Measurements from ENCODE around the gene PRRT3. TPM values are rescaled to one million over a fixed set of nuclear protein-coding genes. Genes with fewer than 3 reads are reported as not detected.

PRRT3 gene
- total RNA-seq, 2 experiments from 2014 or later = 5.5 to 6.9 TPM

DNA sequence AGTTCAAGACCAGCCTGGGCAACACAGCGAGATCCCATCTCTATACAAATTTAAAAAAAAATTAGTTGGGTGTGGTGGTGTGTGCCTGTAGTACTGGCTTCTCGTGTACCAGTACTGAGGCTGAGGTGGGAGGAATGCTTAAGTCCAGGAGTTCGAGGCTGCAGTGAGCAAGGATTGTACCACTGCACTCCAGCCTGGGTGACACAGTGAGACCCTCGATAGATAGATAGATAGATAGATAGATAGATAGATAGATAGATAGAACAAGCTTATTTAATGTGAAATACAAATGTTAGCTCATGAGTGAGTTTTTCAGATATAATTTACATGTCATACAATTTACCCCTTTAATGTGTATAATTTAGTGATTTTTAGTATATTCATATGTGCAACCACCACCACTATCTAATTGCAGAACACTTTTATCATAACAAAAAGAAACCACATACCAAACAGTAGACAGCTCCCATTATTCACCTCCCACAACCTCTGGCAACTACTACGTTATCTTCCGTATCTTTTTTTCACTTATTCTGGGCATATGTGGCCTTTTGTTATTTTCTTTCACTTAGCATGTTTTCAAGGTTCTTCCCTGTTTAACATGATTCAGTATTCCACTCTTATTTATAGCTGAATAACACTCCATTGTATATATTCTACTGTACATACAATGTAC lies 13.1 kb upstream of the PRRT3 start:
- Mint-ChIP-seq H3K36me3 (ENCODE audit: low read depth) (peaks cover 40% of the 10 kb centered on the region), H3K4me1 (ENCODE audit: low read depth) (no peaks in the 10 kb centered on the region), H3K27me3 (ENCODE audit: low read depth) (no peaks in the 10 kb centered on the region), H3K9me3 (ENCODE audit: insufficient read depth) (no peaks in the 10 kb centered on the region), H3K27ac (no peak overlapping the region), H3K4me3 (no peak overlapping the region)
- CTCF ChIA-PET = interaction anchor here (2.0 kb wide), 1 partner anchor 33 kb away, joined by 5 read pairs; no protein-coding TSS in a partner anchor
- DNase-seq (no peak), ATAC-seq (no peak)
- POLR2A ChIA-PET = interaction anchor here (0.7 to 1.0 kb wide), 2 partner anchors 11 to 21 kb away, joined by 3 read pairs; partner anchors contain the start of gene EMC3

DNA sequence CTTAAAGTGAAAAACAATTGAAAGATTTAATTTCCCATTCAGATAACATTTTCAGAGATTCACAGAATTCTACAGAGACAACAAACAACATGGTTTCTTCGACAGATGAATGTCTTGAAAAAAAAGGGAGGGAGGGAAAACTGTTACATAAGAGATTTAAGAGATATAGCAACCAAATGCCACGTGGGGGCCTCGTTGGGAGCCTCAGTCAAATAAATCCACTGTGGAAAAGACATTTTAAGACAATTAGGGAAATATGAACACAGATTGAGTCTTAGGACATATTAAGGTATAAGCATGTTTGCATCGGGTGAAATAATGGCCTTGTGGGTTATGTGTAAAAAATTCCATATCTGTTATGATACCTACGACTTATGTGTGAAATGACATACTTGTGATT lies 5.0 kb upstream of the PRRT3 start:
- H3K27me3 Mint-ChIP-seq (ENCODE audit: low read depth) = no peaks in the 10 kb centered on the region
- H3K27ac Mint-ChIP-seq = no peak overlapping the region
- H3K4me3 Mint-ChIP-seq = no peak overlapping the region
- DNase-seq = no peak
- H3K9me3 Mint-ChIP-seq (ENCODE audit: insufficient read depth) = no peaks in the 10 kb centered on the region
- ChIA-PET POLR2A (no interaction called here), CTCF (no interaction called here)
- no peak for ATAC-seq
- H3K4me1 Mint-ChIP-seq (ENCODE audit: low read depth) = peaks cover 6% of the 10 kb centered on the region
- H3K36me3 Mint-ChIP-seq (ENCODE audit: low read depth) = peaks cover 2% of the 10 kb centered on the region

DNA sequence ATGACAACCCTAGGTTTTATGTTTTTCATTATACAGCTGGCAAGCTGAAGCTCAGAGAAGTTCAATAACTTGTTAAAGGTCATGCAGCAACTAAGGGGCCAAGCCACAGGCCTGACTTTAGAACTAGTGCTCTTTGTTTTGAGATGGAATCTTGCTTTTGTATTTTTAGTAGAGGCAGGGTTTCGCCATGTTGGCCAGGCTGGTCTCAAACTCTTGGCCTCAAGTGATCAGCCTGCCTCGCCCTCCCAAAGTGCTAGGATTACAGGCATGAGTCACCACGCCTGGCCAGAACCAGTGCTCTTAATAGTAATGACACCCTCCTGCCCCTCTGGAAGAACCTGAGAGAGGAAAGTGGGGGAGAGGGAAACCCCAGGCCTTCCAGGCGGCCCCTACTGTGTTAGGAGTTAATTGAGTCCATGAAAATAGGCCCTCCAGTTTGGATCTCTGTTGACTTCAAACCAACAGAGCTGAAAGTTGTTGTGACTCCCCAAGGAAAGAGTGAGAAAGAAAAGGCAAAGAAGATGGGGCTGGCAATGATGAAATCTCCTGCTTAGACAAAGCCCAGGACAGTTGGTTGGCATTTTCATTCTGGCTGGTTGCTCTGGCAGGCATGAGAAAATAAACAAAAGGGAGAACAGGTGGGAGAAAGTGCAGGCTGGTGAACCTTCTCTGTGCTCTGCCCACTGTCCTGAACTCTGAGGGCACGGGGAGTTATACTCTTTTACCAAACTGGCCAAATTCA lies 3.6 kb upstream of the PRRT3 start:
- Mint-ChIP-seq H3K4me1 (ENCODE audit: low read depth) (peaks cover 17% of the 10 kb centered on the region), H3K4me3 (no peak overlapping the region), H3K36me3 (ENCODE audit: low read depth) (no peaks in the 10 kb centered on the region), H3K27ac (no peak overlapping the region), H3K9me3 (ENCODE audit: insufficient read depth) (no peaks in the 10 kb centered on the region), H3K27me3 (ENCODE audit: low read depth) (no peaks in the 10 kb centered on the region)
- POLR2A ChIA-PET = no interaction called here
- CTCF ChIA-PET = interaction anchor here (1.2 to 2.2 kb wide), 4 partner anchors 9 to 25 kb away, joined by 4 to 11 read pairs (median 4); partner anchors contain the start of gene CRELD1
- ATAC-seq = no peak
- no peak for DNase-seq

DNA sequence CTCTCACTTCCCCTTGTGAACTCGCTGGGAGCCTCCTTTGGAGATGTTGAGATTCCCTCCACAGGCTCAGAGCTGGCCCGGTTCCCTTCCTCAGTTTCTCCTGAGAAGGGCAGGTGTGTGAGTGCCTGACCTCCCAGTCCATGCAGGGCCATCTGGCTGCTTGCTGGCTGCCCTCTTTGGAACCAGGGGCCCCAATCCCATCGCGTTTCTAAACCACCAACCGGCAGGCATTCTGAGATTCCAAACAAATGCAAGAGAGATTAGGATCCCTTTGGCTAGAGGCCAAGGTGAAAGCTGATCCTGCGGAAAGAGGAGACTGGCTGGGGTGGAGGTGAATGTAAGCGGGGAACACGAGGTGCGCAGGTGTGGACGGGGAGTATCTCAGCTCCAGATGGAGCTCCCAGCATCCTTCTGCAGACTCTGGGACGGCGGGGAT lies 2.9 kb upstream of the PRRT3 start:
- Mint-ChIP-seq H3K4me3 (no peak overlapping the region), H3K9me3 (ENCODE audit: insufficient read depth) (no peaks in the 10 kb centered on the region), H3K27ac (no peak overlapping the region), H3K4me1 (ENCODE audit: low read depth) (peaks cover 20% of the 10 kb centered on the region), H3K36me3 (ENCODE audit: low read depth) (no peaks in the 10 kb centered on the region), H3K27me3 (ENCODE audit: low read depth) (no peaks in the 10 kb centered on the region)
- ChIA-PET POLR2A (no interaction called here), CTCF (interaction anchor here (0.7 to 2.2 kb wide), 4 partner anchors 9 to 24 kb away, joined by 3 to 11 read pairs (median 4); partner anchors contain the start of gene CRELD1)
- no peak for DNase-seq
- no peak for ATAC-seq

DNA sequence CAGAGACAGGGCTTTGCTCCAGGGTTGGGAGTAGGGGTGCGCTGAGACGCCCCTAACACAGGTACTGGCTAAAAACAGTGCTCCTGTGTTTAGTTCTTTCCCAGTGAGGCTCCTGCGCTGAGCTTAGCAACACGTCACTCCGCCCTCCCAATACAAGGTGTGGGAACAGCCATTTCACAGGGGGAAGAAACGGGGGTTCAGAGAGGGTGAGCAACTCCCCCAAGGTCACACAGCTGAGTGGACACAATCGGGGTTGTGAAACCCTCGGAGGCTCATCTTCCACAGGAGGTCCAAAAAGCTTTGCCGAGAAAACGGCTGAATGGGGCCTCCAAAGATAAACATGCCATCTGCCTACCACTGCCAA lies 628 bp downstream of the PRRT3 start:
- ATAC-seq = peak; percentile 23
- ChIA-PET POLR2A (interaction anchor here (0.9 to 1.6 kb wide), 4 partner anchors 13 to 107 kb away, joined by 3 to 10 read pairs (median 4); partner anchors contain the start of genes CRELD1, EMC3 and RPUSD3), CTCF (interaction anchor here (1.5 to 4.9 kb wide), 2 partner anchors 18 to 371 kb away, joined by 4 to 40 read pairs; partner anchors contain the start of gene CRELD1)
- peak overlapping the region; percentile 78 for H3K4me3 Mint-ChIP-seq
- no peaks in the 10 kb centered on the region for H3K9me3 Mint-ChIP-seq (ENCODE audit: insufficient read depth)
- peaks cover 5% of the 10 kb centered on the region for H3K36me3 Mint-ChIP-seq (ENCODE audit: low read depth)
- H3K4me1 Mint-ChIP-seq (ENCODE audit: low read depth) = peaks cover 20% of the 10 kb centered on the region
- DNase-seq = no peak
- H3K27me3 Mint-ChIP-seq (ENCODE audit: low read depth) = no peaks in the 10 kb centered on the region
- H3K27ac Mint-ChIP-seq = no peak overlapping the region

DNA sequence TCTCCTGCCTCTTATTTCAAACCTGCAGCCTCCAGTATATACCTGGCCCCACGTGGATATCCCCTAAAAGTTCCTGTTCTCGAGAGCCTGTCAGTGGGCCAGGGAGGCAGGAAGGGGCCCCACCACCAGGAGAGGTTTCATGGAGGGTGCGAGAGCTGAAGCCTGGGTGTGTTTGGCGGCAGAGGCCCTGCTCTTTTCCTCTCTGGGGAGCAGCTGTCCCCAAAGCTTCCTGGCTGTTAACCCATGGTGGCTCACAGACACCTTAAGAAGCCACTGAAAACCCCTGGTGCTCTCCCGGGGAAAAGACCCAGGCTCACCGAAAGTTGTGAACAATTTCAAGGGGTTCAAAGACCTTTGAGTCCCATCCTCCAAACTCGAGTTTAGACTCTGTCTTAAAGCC lies 1.1 kb downstream of the PRRT3 start:
- Mint-ChIP-seq H3K27ac (peak overlapping the region; percentile 5), H3K36me3 (ENCODE audit: low read depth) (peaks cover 8% of the 10 kb centered on the region), H3K27me3 (ENCODE audit: low read depth) (no peaks in the 10 kb centered on the region), H3K9me3 (ENCODE audit: insufficient read depth) (no peaks in the 10 kb centered on the region), H3K4me1 (ENCODE audit: low read depth) (peaks cover 22% of the 10 kb centered on the region), H3K4me3 (peak overlapping the region; percentile 78)
- CTCF ChIA-PET = interaction anchor here (1.5 to 4.9 kb wide), 2 partner anchors 17 to 371 kb away, joined by 4 to 40 read pairs; partner anchors contain the start of gene CRELD1
- peak; percentile 28 for DNase-seq
- POLR2A ChIA-PET = interaction anchor here (1.4 to 1.6 kb wide), 2 partner anchors 18 to 36 kb away, joined by 5 to 10 read pairs; partner anchors contain the start of genes CRELD1 and EMC3
- no peak for ATAC-seq

DNA sequence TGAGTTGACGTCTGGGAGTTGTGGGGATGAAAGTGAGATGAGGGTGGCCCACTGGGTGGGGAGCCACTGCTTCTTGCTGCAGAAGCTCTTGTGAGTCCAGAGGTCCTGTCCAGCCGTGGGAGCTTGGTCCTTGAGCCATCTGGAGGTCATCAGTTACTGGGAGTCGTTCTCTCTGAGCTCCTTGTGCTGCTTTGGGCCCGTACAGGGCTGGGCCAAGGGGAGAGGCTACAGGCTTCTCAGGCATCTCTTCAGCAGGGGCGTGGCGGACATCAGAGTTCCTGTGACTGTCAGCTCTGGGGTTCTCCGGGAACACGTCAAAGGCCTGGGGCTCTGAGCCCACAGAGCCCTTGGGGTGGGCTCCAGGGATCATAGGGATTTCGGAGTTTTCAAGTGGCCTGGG lies 2.6 kb downstream of the PRRT3 start:
- DNase-seq (no peak), ATAC-seq (no peak)
- Mint-ChIP-seq H3K27me3 (ENCODE audit: low read depth) (no peaks in the 10 kb centered on the region), H3K9me3 (ENCODE audit: insufficient read depth) (no peaks in the 10 kb centered on the region), H3K4me1 (ENCODE audit: low read depth) (peaks cover 23% of the 10 kb centered on the region), H3K36me3 (ENCODE audit: low read depth) (peaks cover 8% of the 10 kb centered on the region), H3K27ac (no peak overlapping the region), H3K4me3 (no peak overlapping the region)
- POLR2A ChIA-PET = interaction anchor here (0.6 to 1.5 kb wide), 2 partner anchors 17 to 58 kb away, joined by 4 to 5 read pairs; no protein-coding TSS in a partner anchor
- CTCF ChIA-PET = interaction anchor here (0.9 to 4.9 kb wide), 2 partner anchors 16 to 32 kb away, joined by 4 to 40 read pairs; partner anchors contain the start of gene CRELD1

DNA sequence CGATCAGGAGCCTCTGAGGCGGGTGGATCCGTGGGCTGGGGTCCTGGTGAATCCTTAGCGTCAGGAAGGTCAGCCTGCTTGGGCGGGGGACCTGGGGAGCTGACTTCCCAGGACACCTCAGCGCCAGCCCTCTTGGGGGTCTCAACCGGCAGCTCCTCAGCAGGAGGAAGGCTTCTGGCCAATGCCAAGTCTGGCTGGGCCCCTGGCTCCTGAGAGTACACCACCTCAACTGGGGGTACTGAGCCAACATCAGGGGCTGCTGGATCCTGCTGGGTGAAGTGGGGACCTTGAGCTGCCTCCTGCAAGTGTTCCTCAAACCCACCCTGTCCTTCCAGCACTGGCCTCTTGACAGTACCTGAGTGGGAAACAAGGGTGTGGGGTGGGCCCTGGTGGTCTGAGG lies 3.1 kb downstream of the PRRT3 start:
- peaks cover 8% of the 10 kb centered on the region for H3K36me3 Mint-ChIP-seq (ENCODE audit: low read depth)
- no peaks in the 10 kb centered on the region for H3K9me3 Mint-ChIP-seq (ENCODE audit: insufficient read depth)
- H3K4me1 Mint-ChIP-seq (ENCODE audit: low read depth) = peaks cover 23% of the 10 kb centered on the region
- ChIA-PET CTCF (interaction anchor here (0.9 to 4.9 kb wide), 2 partner anchors 15 to 33 kb away, joined by 4 to 40 read pairs; partner anchors contain the start of gene CRELD1), POLR2A (interaction anchor here (1.5 kb wide), 1 partner anchor 16 kb away, joined by 5 read pairs; no protein-coding TSS in a partner anchor)
- no peaks in the 10 kb centered on the region for H3K27me3 Mint-ChIP-seq (ENCODE audit: low read depth)
- no peak for DNase-seq
- no peak overlapping the region for H3K4me3 Mint-ChIP-seq
- ATAC-seq = no peak
- H3K27ac Mint-ChIP-seq = no peak overlapping the region

DNA sequence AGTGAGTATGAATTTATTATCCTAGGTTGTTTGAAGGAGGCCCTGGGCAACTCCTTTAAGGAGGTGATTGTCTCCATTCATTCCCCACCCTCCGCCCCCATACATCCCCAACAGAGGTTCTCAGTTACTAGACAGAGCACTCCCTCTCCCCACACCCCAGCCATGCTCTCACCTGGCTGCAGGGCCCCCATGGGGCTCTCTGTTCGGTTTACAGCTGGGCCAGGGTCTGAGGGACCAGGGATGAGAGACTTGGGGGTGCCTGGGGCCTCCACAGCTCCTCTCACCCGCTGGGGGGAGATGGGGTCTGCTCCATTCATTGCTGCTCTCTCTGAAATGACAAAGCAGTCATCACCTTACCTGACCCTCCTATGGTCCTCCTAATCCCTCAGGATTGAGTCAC lies 3.6 kb downstream of the PRRT3 start:
- no peak for DNase-seq
- Mint-ChIP-seq H3K4me1 (ENCODE audit: low read depth) (peaks cover 23% of the 10 kb centered on the region), H3K9me3 (ENCODE audit: insufficient read depth) (no peaks in the 10 kb centered on the region), H3K27ac (no peak overlapping the region), H3K4me3 (no peak overlapping the region), H3K36me3 (ENCODE audit: low read depth) (peaks cover 8% of the 10 kb centered on the region), H3K27me3 (ENCODE audit: low read depth) (no peaks in the 10 kb centered on the region)
- CTCF ChIA-PET = interaction anchor here (0.9 to 4.9 kb wide), 2 partner anchors 15 to 33 kb away, joined by 4 to 40 read pairs; partner anchors contain the start of gene CRELD1
- ATAC-seq = no peak
- POLR2A ChIA-PET = interaction anchor here (0.7 kb wide), 1 partner anchor 38 kb away, joined by 3 read pairs; the partner anchor contains the start of gene EMC3

DNA sequence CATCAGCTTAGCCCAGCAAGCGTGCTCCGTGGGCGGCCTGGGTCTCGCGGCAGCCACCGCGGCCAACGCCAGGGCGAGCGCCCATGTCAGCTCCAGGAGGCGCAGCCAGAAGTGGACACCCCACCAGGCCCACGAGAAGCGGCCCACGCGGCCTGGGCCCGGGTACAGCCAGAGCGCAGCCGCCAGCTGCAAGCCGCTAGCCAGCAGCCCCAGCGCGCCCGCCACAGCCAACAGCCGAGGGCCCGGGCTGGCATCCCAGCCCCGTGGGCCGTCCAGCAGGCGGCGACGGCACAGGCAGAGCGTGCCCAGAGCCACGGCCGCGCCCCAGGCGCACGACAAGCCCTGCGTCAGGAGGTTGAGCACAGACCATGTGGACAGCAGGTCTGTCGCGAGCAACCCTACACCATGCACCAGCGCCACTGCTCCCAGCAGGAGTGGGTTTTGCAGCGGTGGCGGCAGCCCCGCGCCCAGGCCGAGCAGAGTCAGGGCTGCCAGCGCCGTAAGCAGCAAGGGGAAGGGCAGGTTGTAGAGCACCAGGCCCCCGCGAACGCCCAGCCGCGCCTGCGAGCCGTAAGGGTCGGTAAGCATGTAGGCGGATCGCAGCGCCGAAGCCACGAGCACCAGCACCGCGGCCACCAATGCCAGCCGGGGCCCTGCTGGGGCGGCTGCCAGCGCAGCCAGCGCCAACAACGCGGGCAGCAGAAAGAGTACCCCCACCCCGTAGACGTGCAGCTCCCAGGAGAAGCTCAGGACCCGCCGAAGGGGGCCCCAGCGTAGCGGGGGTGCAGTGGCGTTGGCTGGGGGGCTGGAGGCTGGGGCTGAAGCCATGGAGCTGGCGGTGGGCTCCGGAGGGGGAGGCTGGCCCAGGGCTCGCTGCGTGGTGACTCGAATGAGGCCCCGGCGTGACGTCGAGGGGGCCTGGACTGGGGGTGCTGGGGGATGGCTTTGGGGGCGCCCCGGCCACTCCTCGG lies 4.9 kb downstream of the PRRT3 start:
- ChIA-PET CTCF (interaction anchor here (0.9 to 2.1 kb wide), 10 partner anchors 8 to 165 kb away, joined by 3 to 46 read pairs (median 4); partner anchors contain the start of genes CRELD1, FANCD2 and JAGN1), POLR2A (interaction anchor here (1.0 kb wide), 2 partner anchors 15 to 104 kb away, joined by 4 read pairs; partner anchors contain the start of gene RPUSD3)
- no peak overlapping the region for H3K4me3 Mint-ChIP-seq
- H3K4me1 Mint-ChIP-seq (ENCODE audit: low read depth) = peaks cover 18% of the 10 kb centered on the region
- H3K9me3 Mint-ChIP-seq (ENCODE audit: insufficient read depth) = no peaks in the 10 kb centered on the region
- no peak overlapping the region for H3K27ac Mint-ChIP-seq
- DNase-seq (no peak), ATAC-seq (no peak)
- H3K27me3 Mint-ChIP-seq (ENCODE audit: low read depth) = no peaks in the 10 kb centered on the region
- H3K36me3 Mint-ChIP-seq (ENCODE audit: low read depth) = peaks cover 12% of the 10 kb centered on the region

All from activated CD8-positive, alpha-beta T cell treated with anti-CD3 and anti-CD28 coated beads, Interleukin-2, amount 10 ng/mL, durations not matched to agents 7 days and 5 days (primary cell).